HG03521 (cell line): Measurements from ENCODE around the gene SF3B3.
"Not testable (repeated sequence)": the region's sequence is repeated elsewhere in the genome, so short reads cannot be mapped to it uniquely, and the experiment has no call there.

Source experiments
- ATAC-seq: cut with Tn5 transposase; IDR thresholded peaks from one replicate; pipeline ENCODE4 v1.9.1; 2021; ENCODE audit warnings: mild to moderate bottlenecking, moderate library complexity; ENCODE audit not compliant: unreplicated experiment

The SF3B3 gene

GRCh38 chr16:70611785-70612303, 88.2 kb downstream of the SF3B3 start:
- no peak for ATAC-seq

DNA sequence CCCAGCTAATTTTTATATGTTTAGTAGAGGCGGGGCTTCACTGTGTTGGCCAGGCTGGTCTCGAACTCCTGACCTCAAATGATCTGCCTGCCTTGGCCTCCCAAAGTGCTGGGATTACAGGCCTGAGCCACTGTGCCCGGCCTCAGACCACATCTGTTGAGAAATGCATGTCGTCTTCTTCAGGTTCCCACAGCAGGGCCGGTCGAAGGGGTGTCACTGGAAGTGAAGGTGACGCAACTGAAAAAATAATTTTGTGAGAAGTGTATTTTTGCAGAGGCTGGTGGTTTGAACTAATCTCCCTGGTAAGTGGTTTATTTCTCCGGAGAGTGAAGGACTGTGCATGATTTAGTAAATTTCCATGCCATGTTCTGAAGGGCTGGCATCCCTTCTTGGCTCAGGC, 89.3 kb downstream of the SF3B3 start:
- ATAC-seq: no peak

DNA sequence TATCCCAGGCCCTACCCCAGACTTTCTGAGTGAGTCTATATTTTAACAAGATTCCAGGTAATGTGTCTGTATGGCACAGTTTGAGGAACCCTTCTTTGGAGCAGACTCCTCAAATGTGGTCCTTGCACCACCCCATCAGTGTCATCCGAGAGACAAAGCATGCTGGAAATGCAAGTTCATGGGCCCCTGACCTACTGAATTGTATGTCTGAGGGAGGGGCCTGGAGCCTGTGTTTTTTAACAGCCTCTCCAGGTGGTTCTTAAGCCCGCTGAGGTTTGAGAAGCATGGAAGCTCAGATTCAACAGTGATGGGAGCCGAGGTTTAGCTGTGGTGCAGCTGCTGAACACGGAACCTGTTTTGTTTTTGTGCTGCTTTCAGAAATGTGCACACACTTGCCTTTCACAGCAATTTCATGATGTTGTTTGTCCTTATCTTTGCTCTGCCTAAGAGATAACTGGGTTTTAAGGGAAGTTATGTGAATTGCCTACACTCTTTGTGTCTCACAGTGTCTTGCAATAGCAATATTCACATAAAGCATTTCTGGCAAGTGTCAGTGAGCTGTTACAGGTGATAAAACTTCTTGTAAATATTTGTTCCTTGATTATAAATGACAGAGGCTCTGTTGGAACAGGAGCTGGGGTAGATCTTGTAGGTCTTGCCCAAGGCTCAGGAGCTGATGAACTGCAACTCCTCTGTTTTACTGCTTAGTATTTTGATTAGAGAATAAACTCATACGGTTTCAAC, 90.8 kb downstream of the SF3B3 start:
- ATAC-seq: no peak

DNA sequence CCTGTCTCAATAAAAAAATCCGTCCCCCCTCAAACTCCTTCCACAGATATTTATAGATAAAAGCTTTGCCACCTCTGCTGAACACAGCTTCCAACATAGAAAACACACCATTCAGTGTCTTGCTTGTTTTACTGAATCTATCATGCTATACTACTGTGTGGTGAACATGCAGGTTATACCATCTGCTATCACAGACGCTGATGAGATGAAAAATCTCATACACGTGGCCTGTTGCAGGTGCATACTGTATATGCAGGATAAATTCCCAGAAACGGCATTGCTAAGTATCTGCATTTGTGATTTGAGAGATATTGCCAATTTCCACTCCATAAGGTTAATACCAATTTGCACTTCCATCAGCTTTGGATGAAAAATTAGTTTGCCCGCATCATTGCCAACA, 92.3 kb downstream of the SF3B3 start:
- ATAC-seq: no peak

- not testable (repeated sequence) for ATAC-seq
Observed at GRCh38 chr16:70621864-70622263, 98.2 kb downstream of the SF3B3 start.
